ENCODE measurements around the gene SETDB1.

DNA sequence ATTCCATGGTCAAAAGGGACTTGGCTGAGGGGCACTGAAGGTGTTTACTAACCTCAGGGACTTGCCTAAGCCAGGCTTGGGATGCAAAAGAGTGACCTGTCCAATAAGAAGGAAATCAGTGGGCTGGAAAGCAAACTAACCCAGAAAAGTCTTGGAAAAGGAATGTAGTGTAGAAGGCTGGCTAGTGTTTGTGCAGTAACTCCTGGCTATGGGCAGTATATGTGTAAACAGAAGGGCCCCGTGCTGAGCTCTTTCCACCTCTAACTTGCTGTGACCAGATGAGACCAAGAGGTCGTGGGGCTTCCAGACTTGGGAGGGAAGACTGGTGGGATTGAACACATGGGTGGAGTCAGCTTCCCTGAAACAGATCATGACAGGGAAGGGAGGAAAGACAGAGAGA lies 76.4 kb downstream of the SETDB1 start:
- TF ChIP-seq TRIM28 (IDR thresholded peaks at IDR 0.05; ENCODE audit: borderline replicate concordance, low read length) = no peak
- TF ChIP-seq ZNF792 (tag by site-specific recombination; IDR thresholded peaks at IDR 0.05) = no peak
- no peak for TF ChIP-seq FEZF1 (tag by site-specific recombination; IDR thresholded peaks at IDR 0.05)
- TF ChIP-seq HOXA7 (CRISPR knock-in tag; IDR thresholded peaks at IDR 0.05; ENCODE audit: borderline replicate concordance) = no peak
- TF ChIP-seq, protein P1, sequence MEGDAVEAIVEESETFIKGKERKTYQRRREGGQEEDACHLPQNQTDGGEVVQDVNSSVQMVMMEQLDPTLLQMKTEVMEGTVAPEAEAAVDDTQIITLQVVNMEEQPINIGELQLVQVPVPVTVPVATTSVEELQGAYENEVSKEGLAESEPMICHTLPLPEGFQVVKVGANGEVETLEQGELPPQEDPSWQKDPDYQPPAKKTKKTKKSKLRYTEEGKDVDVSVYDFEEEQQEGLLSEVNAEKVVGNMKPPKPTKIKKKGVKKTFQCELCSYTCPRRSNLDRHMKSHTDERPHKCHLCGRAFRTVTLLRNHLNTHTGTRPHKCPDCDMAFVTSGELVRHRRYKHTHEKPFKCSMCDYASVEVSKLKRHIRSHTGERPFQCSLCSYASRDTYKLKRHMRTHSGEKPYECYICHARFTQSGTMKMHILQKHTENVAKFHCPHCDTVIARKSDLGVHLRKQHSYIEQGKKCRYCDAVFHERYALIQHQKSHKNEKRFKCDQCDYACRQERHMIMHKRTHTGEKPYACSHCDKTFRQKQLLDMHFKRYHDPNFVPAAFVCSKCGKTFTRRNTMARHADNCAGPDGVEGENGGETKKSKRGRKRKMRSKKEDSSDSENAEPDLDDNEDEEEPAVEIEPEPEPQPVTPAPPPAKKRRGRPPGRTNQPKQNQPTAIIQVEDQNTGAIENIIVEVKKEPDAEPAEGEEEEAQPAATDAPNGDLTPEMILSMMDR (tag by site-specific recombination; IDR thresholded peaks at IDR 0.05) = no peak
- TF ChIP-seq ZNF354C (tag by site-specific recombination; IDR thresholded peaks at IDR 0.05; ENCODE audit: borderline replicate concordance, low read depth) = no peak
- TF ChIP-seq, protein P2, sequence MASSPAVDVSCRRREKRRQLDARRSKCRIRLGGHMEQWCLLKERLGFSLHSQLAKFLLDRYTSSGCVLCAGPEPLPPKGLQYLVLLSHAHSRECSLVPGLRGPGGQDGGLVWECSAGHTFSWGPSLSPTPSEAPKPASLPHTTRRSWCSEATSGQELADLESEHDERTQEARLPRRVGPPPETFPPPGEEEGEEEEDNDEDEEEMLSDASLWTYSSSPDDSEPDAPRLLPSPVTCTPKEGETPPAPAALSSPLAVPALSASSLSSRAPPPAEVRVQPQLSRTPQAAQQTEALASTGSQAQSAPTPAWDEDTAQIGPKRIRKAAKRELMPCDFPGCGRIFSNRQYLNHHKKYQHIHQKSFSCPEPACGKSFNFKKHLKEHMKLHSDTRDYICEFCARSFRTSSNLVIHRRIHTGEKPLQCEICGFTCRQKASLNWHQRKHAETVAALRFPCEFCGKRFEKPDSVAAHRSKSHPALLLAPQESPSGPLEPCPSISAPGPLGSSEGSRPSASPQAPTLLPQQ (tag by site-specific recombination; IDR thresholded peaks at IDR 0.05) = no peak
- no peak for TF ChIP-seq ZNF121 (tag by site-specific recombination; IDR thresholded peaks at IDR 0.05)
- no peak for TF ChIP-seq ZBTB8A (tag by site-specific recombination; IDR thresholded peaks at IDR 0.05)
- no peak for TF ChIP-seq ZNF280D (tag by site-specific recombination; IDR thresholded peaks at IDR 0.05)

Data from HEK293 (cell line).